Activated CD4-positive, alpha-beta T cell treated with anti-CD3 and anti-CD28 coated beads for 48 hours (primary cell): ENCODE results near the gene BUB3.

Source experiments
- DNase-seq: peaks from one replicate; pipeline ENCODE4 v3.0.0-alpha.2; 2020

BUB3 gene

GRCh38 chr10:123141791-123142700 is 12.2 kb upstream of the BUB3 start:
- DNase-seq, result no peak

- DNase-seq, result no peak
Observed at GRCh38 chr10:123142701-123143161, 11.5 kb upstream of the BUB3 start.

GRCh38 chr10:123143162-123143824 is 10.9 kb upstream of the BUB3 start:
- no peak for DNase-seq

GRCh38 chr10:123143825-123144168 is 10.4 kb upstream of the BUB3 start:
- no peak for DNase-seq

- DNase-seq, result peak; percentile 30
Observed at GRCh38 chr10:123144697-123145541, 9.3 kb upstream of the BUB3 start.

GRCh38 chr10:123145542-123146012 is 8.6 kb upstream of the BUB3 start:
- no peak for DNase-seq

GRCh38 chr10:123146013-123146893 is 7.9 kb upstream of the BUB3 start:
- no peak for DNase-seq

GRCh38 chr10:123146894-123147634 is 7.1 kb upstream of the BUB3 start:
- no peak for DNase-seq

- peak; percentile 62 for DNase-seq
Observed at GRCh38 chr10:123147635-123148413, 6.4 kb upstream of the BUB3 start, which contains the start of gene HMX2. TSS of gene HMX2 (plus strand) at chr10:123148136. CDS start at chr10:123148379, 243 bp downstream.

- no peak for DNase-seq
Observed at GRCh38 chr10:123148414-123149161, 5.6 kb upstream of the BUB3 start.

GRCh38 chr10:123149162-123149567 is 5.0 kb upstream of the BUB3 start:
- no peak for DNase-seq

GRCh38 chr10:123149568-123150270 is 4.5 kb upstream of the BUB3 start:
- DNase-seq, result peak; percentile 69

GRCh38 chr10:123150271-123150985 is 3.8 kb upstream of the BUB3 start:
- DNase-seq, result peak; percentile 54

- DNase-seq, result peak; percentile 56
Observed at GRCh38 chr10:123150986-123151736, 3.0 kb upstream of the BUB3 start.

- DNase-seq, result no peak
Observed at GRCh38 chr10:123151737-123152135, 2.5 kb upstream of the BUB3 start.

- DNase-seq, result no peak
Observed at GRCh38 chr10:123153486-123154091, 613 bp upstream of the BUB3 start.
